ENCODE data around the gene EGFLAM. TPM values are rescaled to one million over a fixed set of nuclear protein-coding genes. Genes with fewer than 3 reads are reported as not detected.

The EGFLAM gene
- total RNA-seq, 1 experiment from 2014 or later: not detected

DNA sequence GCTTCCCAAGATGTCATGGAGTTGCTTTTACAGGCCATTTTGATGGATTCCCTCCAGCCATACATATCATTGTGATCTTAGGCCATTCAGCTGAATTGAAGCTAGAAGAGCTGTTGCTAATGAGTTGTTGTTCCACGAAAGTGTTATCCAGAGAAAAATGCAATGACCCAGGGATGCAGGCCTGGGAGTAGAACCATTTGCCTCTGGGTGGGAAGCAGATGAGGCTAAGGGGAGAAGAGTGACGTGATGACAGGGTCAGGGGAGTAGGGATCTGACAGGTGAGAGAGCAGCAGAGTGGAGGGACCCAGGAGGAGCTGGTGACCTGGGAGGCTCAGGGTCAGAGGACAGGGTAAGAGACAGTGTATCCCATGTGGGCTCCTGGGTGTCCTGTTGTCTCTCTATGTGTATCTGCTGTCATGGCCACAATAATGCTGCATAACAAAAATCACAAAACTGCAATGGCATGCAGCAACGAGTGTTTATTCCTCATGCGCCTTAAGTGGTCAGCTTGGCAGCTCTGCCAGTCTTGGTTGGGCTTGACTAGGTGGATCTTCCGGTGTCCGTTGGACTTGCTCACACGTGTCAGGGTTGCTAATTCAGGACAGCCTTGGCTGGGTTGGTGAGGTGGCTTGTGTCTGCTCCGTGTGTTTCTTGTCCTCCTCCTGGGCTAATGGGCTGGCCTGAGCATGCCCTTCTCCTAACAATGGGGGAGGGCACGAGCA lies 207.5 kb downstream of the EGFLAM start:
- Histone ChIP-seq H3K4me3 (ENCODE audit: low read depth, low read length) (no peak overlapping the region), H3K9me3 (no peaks in the 10 kb centered on the region), H3K36me3 (ENCODE audit: control insufficient read depth, insufficient read depth, low read length) (no peaks in the 10 kb centered on the region), H3K27me3 (replicated peaks; ENCODE audit: control insufficient read depth, insufficient read depth, low read length) (no peaks in the 10 kb centered on the region), H3K4me1 (peaks cover 8% of the 10 kb centered on the region; the same call in 1 of the 2 replicates)
- Mint-ChIP-seq H3K27ac (ENCODE audit: unreplicated experiment) (no peak overlapping the region), H3K4me1 (ENCODE audit: low read depth, unreplicated experiment) (no peaks in the 10 kb centered on the region), H3K9me3 (ENCODE audit: unreplicated experiment) (no peaks in the 10 kb centered on the region), H3K4me3 (ENCODE audit: unreplicated experiment) (no peak overlapping the region), H3K36me3 (ENCODE audit: insufficient read depth, unreplicated experiment) (no peaks in the 10 kb centered on the region), H3K27me3 (ENCODE audit: insufficient read depth, unreplicated experiment) (no peaks in the 10 kb centered on the region)
- POLR2A ChIA-PET: no interaction called here
- CTCF ChIA-PET: interaction anchor here (2.2 kb wide), 1 partner anchor 24 kb away, joined by 11 read pairs; no protein-coding TSS in a partner anchor
- TF ChIP-seq, protein P1, sequence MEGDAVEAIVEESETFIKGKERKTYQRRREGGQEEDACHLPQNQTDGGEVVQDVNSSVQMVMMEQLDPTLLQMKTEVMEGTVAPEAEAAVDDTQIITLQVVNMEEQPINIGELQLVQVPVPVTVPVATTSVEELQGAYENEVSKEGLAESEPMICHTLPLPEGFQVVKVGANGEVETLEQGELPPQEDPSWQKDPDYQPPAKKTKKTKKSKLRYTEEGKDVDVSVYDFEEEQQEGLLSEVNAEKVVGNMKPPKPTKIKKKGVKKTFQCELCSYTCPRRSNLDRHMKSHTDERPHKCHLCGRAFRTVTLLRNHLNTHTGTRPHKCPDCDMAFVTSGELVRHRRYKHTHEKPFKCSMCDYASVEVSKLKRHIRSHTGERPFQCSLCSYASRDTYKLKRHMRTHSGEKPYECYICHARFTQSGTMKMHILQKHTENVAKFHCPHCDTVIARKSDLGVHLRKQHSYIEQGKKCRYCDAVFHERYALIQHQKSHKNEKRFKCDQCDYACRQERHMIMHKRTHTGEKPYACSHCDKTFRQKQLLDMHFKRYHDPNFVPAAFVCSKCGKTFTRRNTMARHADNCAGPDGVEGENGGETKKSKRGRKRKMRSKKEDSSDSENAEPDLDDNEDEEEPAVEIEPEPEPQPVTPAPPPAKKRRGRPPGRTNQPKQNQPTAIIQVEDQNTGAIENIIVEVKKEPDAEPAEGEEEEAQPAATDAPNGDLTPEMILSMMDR (IDR thresholded peaks at IDR 0.05; ENCODE audit: insufficient read depth in 1 of 2, low read depth in 1 of 2, low read length in 1 of 2, severe bottlenecking in 1 of 2, unreplicated experiment in 1 of 2): no peak
- no peak for DNase-seq
- no TSS peak for BruUV-seq (replicated peaks)
- intact Hi-C loops (cut with micrococcal nuclease; ENCODE audit: unreplicated experiment): no loop called here

DNA sequence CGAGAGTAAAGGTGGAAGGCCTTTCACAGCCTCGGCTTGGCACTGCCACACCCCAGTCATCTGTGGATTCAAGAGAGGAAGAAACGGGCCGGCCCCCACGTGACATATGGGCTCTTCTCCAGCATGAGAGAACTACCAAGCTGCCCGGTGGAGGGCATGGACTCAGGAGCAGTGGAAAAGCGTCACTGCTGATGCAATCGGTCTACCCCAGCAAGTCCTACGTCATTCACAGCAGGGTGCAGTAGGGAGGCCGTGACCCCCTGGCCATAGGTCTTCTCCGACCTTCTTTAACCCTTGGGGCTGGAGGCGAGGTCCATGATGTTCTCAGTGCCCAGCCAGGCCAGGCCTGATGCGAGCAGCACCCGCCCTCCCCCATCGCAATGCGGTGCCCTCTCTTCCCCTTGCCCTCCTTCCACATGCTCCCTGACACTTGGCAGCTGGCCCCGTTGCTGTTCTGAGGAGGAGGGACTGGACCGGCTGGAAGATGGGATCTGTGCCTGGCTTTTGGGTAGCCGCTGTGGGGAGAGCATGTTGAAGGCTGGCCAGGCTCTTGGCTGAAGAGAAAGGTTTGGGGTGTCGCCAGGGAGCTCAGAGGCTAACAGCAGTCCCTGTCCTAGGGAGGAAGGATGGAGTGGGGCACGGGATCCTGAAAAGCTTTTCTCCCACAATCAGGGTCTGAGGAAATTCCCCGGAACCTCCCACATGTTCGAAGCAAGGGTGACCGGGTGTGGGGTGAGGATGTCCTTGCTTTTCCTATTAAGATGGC lies 208.2 kb downstream of the EGFLAM start:
- intact Hi-C loops (cut with micrococcal nuclease; ENCODE audit: unreplicated experiment): no loop called here
- BruUV-seq (replicated peaks): no TSS peak
- H3K36me3 ChIP-seq (ENCODE audit: control insufficient read depth, insufficient read depth, low read length): no peaks in the 10 kb centered on the region
- Mint-ChIP-seq H3K4me3 (ENCODE audit: unreplicated experiment) (no peak overlapping the region), H3K27ac (ENCODE audit: unreplicated experiment) (no peak overlapping the region), H3K36me3 (ENCODE audit: insufficient read depth, unreplicated experiment) (no peaks in the 10 kb centered on the region), H3K27me3 (ENCODE audit: insufficient read depth, unreplicated experiment) (no peaks in the 10 kb centered on the region), H3K9me3 (ENCODE audit: unreplicated experiment) (no peaks in the 10 kb centered on the region), H3K4me1 (ENCODE audit: low read depth, unreplicated experiment) (no peaks in the 10 kb centered on the region)
- no peak for DNase-seq
- ChIA-PET CTCF (no interaction called here), POLR2A (no interaction called here)
- no peak overlapping the region for H3K4me3 ChIP-seq (ENCODE audit: low read depth, low read length)
- TF ChIP-seq, protein P1 (IDR thresholded peaks at IDR 0.05; ENCODE audit: insufficient read depth in 1 of 2, low read depth in 1 of 2, low read length in 1 of 2, severe bottlenecking in 1 of 2, unreplicated experiment in 1 of 2): no peak
- no peaks in the 10 kb centered on the region for H3K9me3 ChIP-seq
- peaks cover 8% of the 10 kb centered on the region; the same call in 1 of the 2 replicates for H3K4me1 ChIP-seq
- H3K27me3 ChIP-seq (replicated peaks; ENCODE audit: control insufficient read depth, insufficient read depth, low read length): no peaks in the 10 kb centered on the region

DNA sequence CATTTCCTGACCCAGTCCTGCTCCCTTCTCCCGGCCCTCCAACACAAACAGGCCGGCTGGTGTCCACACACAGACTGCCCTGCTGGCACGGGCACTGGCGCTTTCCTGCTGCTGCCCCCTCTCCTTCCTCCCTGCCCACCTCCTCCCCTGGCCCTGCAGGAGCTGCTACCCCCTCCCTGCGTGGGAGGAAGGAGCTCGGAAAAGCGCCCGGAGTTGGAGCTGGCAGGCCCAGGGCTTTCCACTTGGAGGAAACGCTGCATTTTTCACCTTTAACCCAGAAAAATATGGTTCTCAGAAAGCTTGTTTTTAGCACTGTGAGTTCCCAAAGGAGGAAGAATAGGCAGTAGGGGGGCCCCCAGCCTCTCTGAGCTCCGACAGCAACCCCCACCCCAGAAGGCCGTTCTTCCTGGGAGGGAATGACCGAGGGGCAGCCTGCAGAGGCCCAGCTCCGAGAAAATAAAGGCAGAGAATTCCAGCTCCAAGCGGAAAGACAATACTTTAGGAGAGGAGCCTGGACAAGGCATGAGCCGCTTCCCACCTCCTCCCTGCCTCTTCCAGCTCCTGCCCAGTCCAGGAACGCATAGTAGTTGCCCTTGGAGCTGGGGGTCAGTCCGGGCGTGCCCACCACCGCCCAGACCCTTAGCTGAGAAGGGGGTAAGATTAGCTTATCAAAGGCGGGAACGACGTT lies 209.1 kb downstream of the EGFLAM start:
- H3K4me3 ChIP-seq (ENCODE audit: low read depth, low read length): no peak overlapping the region
- no peak for DNase-seq
- peaks cover 8% of the 10 kb centered on the region; the same call in 1 of the 2 replicates for H3K4me1 ChIP-seq
- Mint-ChIP-seq H3K27ac (ENCODE audit: unreplicated experiment) (no peak overlapping the region), H3K4me1 (ENCODE audit: low read depth, unreplicated experiment) (no peaks in the 10 kb centered on the region), H3K4me3 (ENCODE audit: unreplicated experiment) (no peak overlapping the region), H3K27me3 (ENCODE audit: insufficient read depth, unreplicated experiment) (no peaks in the 10 kb centered on the region), H3K9me3 (ENCODE audit: unreplicated experiment) (no peaks in the 10 kb centered on the region), H3K36me3 (ENCODE audit: insufficient read depth, unreplicated experiment) (no peaks in the 10 kb centered on the region)
- no peaks in the 10 kb centered on the region for H3K9me3 ChIP-seq
- TF ChIP-seq, protein P1 (IDR thresholded peaks at IDR 0.05; ENCODE audit: insufficient read depth in 1 of 2, low read depth in 1 of 2, low read length in 1 of 2, severe bottlenecking in 1 of 2, unreplicated experiment in 1 of 2): no peak
- H3K27me3 ChIP-seq (replicated peaks; ENCODE audit: control insufficient read depth, insufficient read depth, low read length): no peaks in the 10 kb centered on the region
- intact Hi-C loops (cut with micrococcal nuclease; ENCODE audit: unreplicated experiment): no loop called here
- ChIA-PET CTCF (interaction anchor here (1.3 kb wide), 1 partner anchor 26 kb away, joined by 6 read pairs; no protein-coding TSS in a partner anchor), POLR2A (no interaction called here)
- H3K36me3 ChIP-seq (ENCODE audit: control insufficient read depth, insufficient read depth, low read length): no peaks in the 10 kb centered on the region
- BruUV-seq (replicated peaks): no TSS peak

All from Caco-2 (cell line).